Coronary artery (tissue), 2 donors: ENCODE results near the gene PLPP1.
A peak's percentile ranks its signal among the peaks of the same experiment; 100 is the strongest.

Source experiments
- DNase-seq: peaks from one replicate; pipeline ENCODE4 v3.0.0-alpha.2; 2017; ENCODE audit warnings: low spot score
- H3K27ac ChIP-seq, 2 donors: fragments of 200-600 bp; sonication (generic); one replicate each; pipeline ENCODE4 v1.5.1; 2016 to 2019
- H3K4me3 ChIP-seq: fragments of 200-600 bp; sonication (generic); 2 replicates; pipeline ENCODE4 v1.5.1; 2016; ENCODE audit warnings: mild to moderate bottlenecking, moderate library complexity
- CTCF ChIP-seq: fragments of 200-600 bp; sonication (generic); IDR thresholded peaks from one replicate; pipeline ENCODE4 v1.5.1; 2019; ENCODE audit warnings: antibody characterized with exemption

Gene PLPP1

GRCh38 chr5:55568654-55569512 is 34.1 kb upstream of the PLPP1 start:
- no peak for TF ChIP-seq CTCF
- peak overlapping the region; percentile 86 to 90 for H3K27ac ChIP-seq
- no peak for DNase-seq
- peak overlapping the region; percentile 15 for H3K4me3 ChIP-seq

- Histone ChIP-seq H3K27ac (no peak overlapping the region), H3K4me3 (no peak overlapping the region)
- DNase-seq = no peak
- TF ChIP-seq CTCF = no peak
Measured at GRCh38 chr5:55564721-55565120, 30.0 kb upstream of the PLPP1 start.

- H3K4me3 ChIP-seq = no peak overlapping the region
- no peak for DNase-seq
- H3K27ac ChIP-seq = no peak overlapping the region
- TF ChIP-seq CTCF = no peak
Measured at GRCh38 chr5:55558484-55558883, 23.7 kb upstream of the PLPP1 start.

- Histone ChIP-seq H3K4me3 (no peak overlapping the region), H3K27ac (no peak overlapping the region)
- TF ChIP-seq CTCF = no peak
- no peak for DNase-seq
Measured at GRCh38 chr5:55557123-55557522, 22.4 kb upstream of the PLPP1 start.

- no peak for DNase-seq
- Histone ChIP-seq H3K27ac (no peak overlapping the region), H3K4me3 (no peak overlapping the region)
- TF ChIP-seq CTCF = no peak
Measured at GRCh38 chr5:55554585-55555202, 19.9 kb upstream of the PLPP1 start.

GRCh38 chr5:55551904-55552303 is 17.1 kb upstream of the PLPP1 start:
- no peak for DNase-seq
- H3K4me3 ChIP-seq = no peak overlapping the region
- no peak for TF ChIP-seq CTCF
- no peak overlapping the region for H3K27ac ChIP-seq

- no peak overlapping the region for H3K4me3 ChIP-seq
- no peak for TF ChIP-seq CTCF
- H3K27ac ChIP-seq = no peak overlapping the region
- no peak for DNase-seq
Measured at GRCh38 chr5:55551358-55551757, 16.6 kb upstream of the PLPP1 start.
